ENCODE data around the gene ABCC1.

GRCh38 chr16:16086653-16087446 lies 137.4 kb downstream of the ABCC1 start:
- TF ChIP-seq, protein P1, sequence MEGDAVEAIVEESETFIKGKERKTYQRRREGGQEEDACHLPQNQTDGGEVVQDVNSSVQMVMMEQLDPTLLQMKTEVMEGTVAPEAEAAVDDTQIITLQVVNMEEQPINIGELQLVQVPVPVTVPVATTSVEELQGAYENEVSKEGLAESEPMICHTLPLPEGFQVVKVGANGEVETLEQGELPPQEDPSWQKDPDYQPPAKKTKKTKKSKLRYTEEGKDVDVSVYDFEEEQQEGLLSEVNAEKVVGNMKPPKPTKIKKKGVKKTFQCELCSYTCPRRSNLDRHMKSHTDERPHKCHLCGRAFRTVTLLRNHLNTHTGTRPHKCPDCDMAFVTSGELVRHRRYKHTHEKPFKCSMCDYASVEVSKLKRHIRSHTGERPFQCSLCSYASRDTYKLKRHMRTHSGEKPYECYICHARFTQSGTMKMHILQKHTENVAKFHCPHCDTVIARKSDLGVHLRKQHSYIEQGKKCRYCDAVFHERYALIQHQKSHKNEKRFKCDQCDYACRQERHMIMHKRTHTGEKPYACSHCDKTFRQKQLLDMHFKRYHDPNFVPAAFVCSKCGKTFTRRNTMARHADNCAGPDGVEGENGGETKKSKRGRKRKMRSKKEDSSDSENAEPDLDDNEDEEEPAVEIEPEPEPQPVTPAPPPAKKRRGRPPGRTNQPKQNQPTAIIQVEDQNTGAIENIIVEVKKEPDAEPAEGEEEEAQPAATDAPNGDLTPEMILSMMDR (IDR thresholded peaks at IDR 0.05): no peak
- TF ChIP-seq POLR2A (IDR thresholded peaks at IDR 0.05): no peak
